HG02610 (cell line): ENCODE results near the gene NPB.

Experiments
- ATAC-seq: cut with Tn5 transposase; IDR thresholded peaks from one replicate; pipeline ENCODE4 v1.9.1; 2021; ENCODE audit warnings: mild to moderate bottlenecking, moderate library complexity; ENCODE audit not compliant: unreplicated experiment

NPB gene

GRCh38 chr17:81902023-81902652 is at the start of gene NPB:
Gene NPB, plus strand, starts transcription at chr17:81902238. Its CDS starts 40 bp downstream, at chr17:81902278.
- no peak for ATAC-seq

GRCh38 chr17:81854974-81855774 is 46.9 kb upstream of the NPB start:
- no peak for ATAC-seq

- no peak for ATAC-seq
Measured at GRCh38 chr17:81858170-81858966, 43.7 kb upstream of the NPB start.

- no peak for ATAC-seq
Measured at GRCh38 chr17:81858967-81859905, 42.8 kb upstream of the NPB start.

- ATAC-seq = no peak
Measured at GRCh38 chr17:81859906-81860755, 41.9 kb upstream of the NPB start, which contains the start of gene P4HB. Gene P4HB, minus strand, starts transcription at chr17:81860535. Its CDS starts 64 bp downstream, at chr17:81860471.

- peak; percentile 81 for ATAC-seq
Measured at GRCh38 chr17:81860756-81861568, 41.1 kb upstream of the NPB start.

GRCh38 chr17:81863123-81863675 is 38.8 kb upstream of the NPB start:
- ATAC-seq = no peak

- no peak for ATAC-seq
Measured at GRCh38 chr17:81863833-81864768, 37.9 kb upstream of the NPB start.

GRCh38 chr17:81865358-81865732 is 36.7 kb upstream of the NPB start:
- no peak for ATAC-seq

- no peak for ATAC-seq
Measured at GRCh38 chr17:81865733-81866439, 36.2 kb upstream of the NPB start.

GRCh38 chr17:81866440-81867169 is 35.4 kb upstream of the NPB start:
- no peak for ATAC-seq

GRCh38 chr17:81867170-81867990 is 34.7 kb upstream of the NPB start:
- ATAC-seq = no peak

- no peak for ATAC-seq
Measured at GRCh38 chr17:81867991-81868673, 33.9 kb upstream of the NPB start.

GRCh38 chr17:81868674-81869220 is 33.3 kb upstream of the NPB start:
- no peak for ATAC-seq
